GM12878 (cell line): ENCODE results near the gene SMIM14. TPM values are rescaled to one million over a fixed set of nuclear protein-coding genes. Genes with fewer than 3 reads are reported as not detected.
A peak's percentile ranks its signal among the peaks of the same experiment; 100 is the strongest.

ENCODE experiments used
- ATAC-seq: fragments of 200-7000 bp; cut with Tn5 transposase; 3 replicates; pipeline ENCODE4 v1.9.1; 2020; ENCODE audit warnings: mild to moderate bottlenecking, moderate library complexity
- BruUV-seq: library from RNA; stranded (reverse); fragments of 400-500 nt; replicated peaks from 2 replicates; lab custom pipeline; 2021; lab: Mats Ljungman, UMichigan
- CTCF ChIA-PET: fragments of 300-600 bp; sonication (Branson Sonifier 250); formaldehyde crosslinking; extraction: SDS; loops from one replicate; lab custom pipeline; 2021; ENCODE audit warnings: inconsistent platforms; lab: Yijun Ruan, JAX
- POLR2A ChIA-PET: fragments of 350-600 bp; formaldehyde crosslinking; extraction: SDS; loops from one replicate; lab custom pipeline; 2021; ENCODE audit warnings: inconsistent platforms; lab: Charles Lee
- RAD21 ChIA-PET: fragments of 300-600 bp; sonication (Branson Sonifier 250); formaldehyde crosslinking; loops from one replicate; lab custom pipeline; 2023; ENCODE audit warnings: antibody characterized with exemption; ENCODE audit not compliant: unreplicated experiment; lab: Charles Lee
- SMC1A ChIA-PET: fragments of 300-600 bp; sonication (Branson Sonifier 250); formaldehyde crosslinking; loops from one replicate; lab custom pipeline; 2023; ENCODE audit not compliant: unreplicated experiment, uncharacterized antibody; lab: Charles Lee
- DNase-seq: peaks from one replicate; pipeline ENCODE4 v3.0.0-alpha.2; 2011; ENCODE audit warnings: low read depth, low spot score
- FAIRE-seq: peaks from 3 replicates; lab custom pipeline; 2011; peaks lifted over from hg19 to GRCh38; lab: Jason Lieb, UNC
- H2AFZ ChIP-seq: 2 replicates; pipeline ENCODE4 v1.6.0; 2011; ENCODE audit warnings: low read depth, low read length, control low read depth; ENCODE audit not compliant: control insufficient read depth
- H3K27ac ChIP-seq: 2 replicates; pipeline ENCODE4 v1.5.1; 2011; ENCODE audit warnings: control low read depth; ENCODE audit not compliant: control insufficient read depth, insufficient read depth
- H3K27me3 ChIP-seq, 2 experiments: replicated peaks in 1 of 2; 2 replicates each; pipeline versions ENCODE4 v1.6.0 to v1.6.1; 2011; ENCODE audit warnings: low read length in 1 of 2; ENCODE audit not compliant: control insufficient read depth in 2 of 2, insufficient read depth in 2 of 2
- H3K36me3 ChIP-seq, 2 experiments: 2 replicates each; pipeline ENCODE4 v1.5.1; 2011; ENCODE audit warnings: low read length in 1 of 2; ENCODE audit not compliant: control insufficient read depth in 2 of 2, insufficient read depth in 2 of 2
- H3K4me1 ChIP-seq: 2 replicates; pipeline ENCODE4 v1.6.1; 2011; ENCODE audit warnings: mild to moderate bottlenecking, low read length, moderate library complexity, mixed read lengths; ENCODE audit not compliant: control insufficient read depth, insufficient read depth
- H3K4me2 ChIP-seq: 2 replicates; pipeline ENCODE4 v1.6.0; 2011; ENCODE audit warnings: control low read depth; ENCODE audit not compliant: control insufficient read depth, insufficient read depth
- H3K4me3 ChIP-seq: fragments of 200-600 bp; sonication (generic); 2 replicates; pipeline ENCODE4 v1.5.1; 2016
- H3K79me2 ChIP-seq: 2 replicates; pipeline ENCODE4 v1.6.0; 2011; ENCODE audit warnings: low read length; ENCODE audit not compliant: control insufficient read depth, insufficient read depth
- H3K9ac ChIP-seq: 2 replicates; pipeline ENCODE4 v1.8.0; 2011; ENCODE audit warnings: low read length, control low read depth, mixed read lengths; ENCODE audit not compliant: control insufficient read depth, insufficient read depth
- H3K9me3 ChIP-seq: replicated peaks from 3 replicates; pipeline ENCODE4 v1.5.1; 2011; ENCODE audit warnings: mild to moderate bottlenecking, low read length; ENCODE audit not compliant: control insufficient read depth, insufficient read depth
- H4K20me1 ChIP-seq: 2 replicates; pipeline ENCODE4 v1.6.0; 2011; ENCODE audit not compliant: control insufficient read depth, insufficient read depth
- NKRF ChIP-seq: fragments of 450-650 bp; conservative IDR thresholded peaks from 2 replicates; pipeline ENCODE4 v1.6.1; 2017; ENCODE audit warnings: mild to moderate bottlenecking, moderate library complexity
- PAX8 ChIP-seq: fragments of 450-650 bp; IDR thresholded peaks from 2 replicates; pipeline ENCODE4 v1.6.1; 2017; ENCODE audit warnings: mild to moderate bottlenecking, moderate library complexity
- WGBS: methylation state at CpG from one replicate; pipeline ENCODE4 v1.1.6; 2016; ENCODE audit warnings: low lambda C conversion rate; ENCODE audit not compliant: insufficient replicate concordance, insufficient coverage; ENCODE audit errors: missing lambda C conversion rate; 5-methylcytosine and 5-hydroxymethylcytosine counted together
- in situ Hi-C: fragments of 300-500 bp; cut with MboI; formaldehyde crosslinking; loops from 9 replicates; pipeline ENCODE4 v1.14.3; 2018; ENCODE audit warnings: mixed read lengths
- intact Hi-C: fragments of 100-400 bp; cut with micrococcal nuclease; formaldehyde crosslinking; loops from one replicate; pipeline ENCODE4 v1.14.2; 2022; ENCODE audit not compliant: unreplicated experiment
- polyA plus RNA-seq, 11 experiments: library from polyadenylated mRNA; depleted of rRNA in 4 of 11; unstranded in 6 of 11; stranded (reverse) in 5 of 11; fragments of >200 nt; fragmentation: Nextera tagmentation in 4 of 11; fragmentation: Illumina TruSeq in 1 of 11; extraction: Ambion mirVana in 4 of 11; extraction: Trizol in 1 of 11; gene quantifications; 1 replicate in 1 of 11; 2 replicates in 10 of 11; pipeline versions ENCODE4 v1.2.1 to v1.2.3, GENCODE V29; 2011 to 2016; ENCODE audit warnings: inconsistent platforms in 2 of 11, missing spikeins in 2 of 11, low read depth in 1 of 11
- total RNA-seq, 4 experiments: library from RNA; depleted of rRNA in 3 of 4; stranded (reverse); fragments of >200 nt in 3 of 4; fragmentation: Illumina TruSeq in 1 of 4; extraction: Trizol in 1 of 4; gene quantifications; 2 replicates each; pipeline versions ENCODE4 v1.2.1 to v1.2.3, GENCODE V29; 2013 to 2021

The SMIM14 gene
- total and polyA plus RNA-seq, 10 of the 15 experiments (the other 5 are each of a cell fraction or from before 2014, with no cell fraction given): 125 to 671 (median 188) TPM

DNA sequence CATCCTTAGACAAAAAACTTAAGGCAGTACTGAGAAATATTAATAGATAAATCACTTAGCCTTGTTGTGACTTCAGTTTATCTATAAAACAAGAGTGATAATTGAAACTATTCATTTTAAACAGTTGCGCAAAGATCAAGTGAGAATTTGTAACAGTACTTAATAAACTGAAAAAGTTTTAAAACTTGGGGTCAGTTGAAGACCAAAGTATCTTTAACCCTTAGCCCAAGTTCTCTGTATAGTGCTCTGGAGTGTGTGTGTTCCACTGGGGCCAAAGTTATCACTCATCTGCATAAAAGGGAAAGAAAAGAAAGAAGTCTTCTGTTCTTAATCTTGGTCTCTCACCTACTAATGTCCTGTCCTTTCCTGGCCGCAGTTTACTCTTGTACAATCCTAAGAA lies 11.3 kb downstream of the SMIM14 start:
- peaks cover 50% of the 10 kb centered on the region for H3K4me1 ChIP-seq
- H2AFZ ChIP-seq: no peak overlapping the region
- no peaks in the 10 kb centered on the region for H3K27me3 ChIP-seq
- peak overlapping the region; percentile 75; the same call in 1 of the 2 replicates for H3K4me3 ChIP-seq
- no peak for ATAC-seq
- H3K36me3 ChIP-seq: no peaks in the 10 kb centered on the region
- H3K4me2 ChIP-seq: peak overlapping the region; percentile 52
- H3K9ac ChIP-seq: peak overlapping the region; percentile 8; the same call in 1 of the 2 replicates
- ChIA-PET RAD21 (interaction anchor here (1.2 to 6.0 kb wide), 7 partner anchors 8 to 348 kb away, joined by 3 to 79 read pairs (median 26); partner anchors contain the start of genes SMIM14 and UGDH), SMC1A (interaction anchor here (1.2 to 13.2 kb wide), 5 partner anchors 9 to 158 kb away, joined by 4 to 254 read pairs (median 14); partner anchors contain the start of gene SMIM14), CTCF (interaction anchor here (2.1 to 8.3 kb wide), 3 partner anchors 10 to 15 kb away, joined by 5 to 65 read pairs (median 8); partner anchors contain the start of gene SMIM14), POLR2A (interaction anchor here (4.2 to 8.2 kb wide), 3 partner anchors 8 to 15 kb away, joined by 19 to 104 read pairs (median 45); partner anchors contain the start of gene SMIM14)
- H4K20me1 ChIP-seq: no peaks in the 10 kb centered on the region
- no peaks in the 10 kb centered on the region; the same call in 1 of the 3 replicates for H3K9me3 ChIP-seq
- DNase-seq: no peak
- no TSS peak for BruUV-seq
- H3K79me2 ChIP-seq: peaks cover 40% of the 10 kb centered on the region
- FAIRE-seq: no peak
- in situ Hi-C loops (loop anchor here (10.0 kb wide), 1 partner anchor 593 kb away; the partner anchor contains the start of gene TMEM156), intact Hi-C loops (loop anchor here (10.0 kb wide), 1 partner anchor 567 kb away; the partner anchor contains the start of gene RHOH)
- 0 out of 2 replicates have a peak, but pooled peaks have one; percentile 33 for TF ChIP-seq PAX8
- no peak for TF ChIP-seq NKRF
- H3K27ac ChIP-seq: peak overlapping the region; percentile 67
- 96% methylated on average over 2 of the region's 2 CpGs for WGBS
